ENCODE measurements around the gene FMN1.

FMN1 gene

GRCh38 chr15:32899126-32899596, 295.4 kb downstream of the FMN1 start:
- TF ChIP-seq CTCF (conservative IDR thresholded peaks at IDR 0.05), result no peak
- H3K27ac ChIP-seq, result no peak overlapping the region

DNA sequence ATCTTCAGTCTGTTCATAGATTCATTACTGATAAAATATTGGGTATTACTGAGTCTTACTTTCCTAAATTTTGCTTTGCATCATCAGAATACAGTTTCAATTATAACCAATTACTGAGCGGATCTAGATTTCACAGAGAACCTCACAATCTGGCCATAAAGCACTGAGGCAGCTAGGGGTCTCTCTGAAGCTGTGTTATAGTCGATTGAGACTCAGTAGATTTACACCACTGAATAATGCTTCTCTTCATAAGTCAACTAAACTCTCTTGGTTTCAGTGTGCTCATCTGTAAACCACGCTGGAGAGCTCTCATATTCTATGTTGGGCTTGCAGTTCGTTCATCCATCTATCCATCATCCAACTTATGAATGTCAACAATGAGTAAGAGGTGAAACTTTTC, 296.1 kb downstream of the FMN1 start:
- no peak overlapping the region for H3K27ac ChIP-seq
- TF ChIP-seq CTCF (conservative IDR thresholded peaks at IDR 0.05), result no peak
- no peak for TF ChIP-seq ZFX (IDR thresholded peaks at IDR 0.05)

GRCh38 chr15:32893421-32893820, 301.1 kb downstream of the FMN1 start:
- no peak for TF ChIP-seq ZFX (IDR thresholded peaks at IDR 0.05)
- no peak for TF ChIP-seq CTCF (conservative IDR thresholded peaks at IDR 0.05)
- no peak overlapping the region for H3K27ac ChIP-seq

DNA sequence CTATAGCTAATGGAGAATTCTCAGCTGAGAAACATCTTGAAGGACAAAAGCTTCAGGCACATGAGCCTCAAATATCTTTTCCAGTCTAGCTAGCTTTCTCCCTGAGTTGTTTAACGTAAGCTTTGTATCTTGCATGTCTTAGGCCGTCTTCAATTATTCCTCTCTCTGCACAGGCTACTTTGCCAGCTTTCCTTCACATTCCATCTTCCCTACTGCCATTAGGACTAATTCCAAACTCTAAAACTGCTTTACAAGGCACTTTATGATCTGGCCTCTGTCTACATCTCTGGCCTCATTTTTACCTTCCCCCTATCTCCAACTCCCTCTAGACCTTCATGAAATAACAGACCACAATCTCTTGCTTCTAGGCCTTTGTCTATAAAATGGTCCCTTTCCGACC, 305.3 kb downstream of the FMN1 start:
- H3K27ac ChIP-seq, result no peak overlapping the region
- TF ChIP-seq ZFX (IDR thresholded peaks at IDR 0.05), result no peak
- TF ChIP-seq CTCF (conservative IDR thresholded peaks at IDR 0.05), result no peak

DNA sequence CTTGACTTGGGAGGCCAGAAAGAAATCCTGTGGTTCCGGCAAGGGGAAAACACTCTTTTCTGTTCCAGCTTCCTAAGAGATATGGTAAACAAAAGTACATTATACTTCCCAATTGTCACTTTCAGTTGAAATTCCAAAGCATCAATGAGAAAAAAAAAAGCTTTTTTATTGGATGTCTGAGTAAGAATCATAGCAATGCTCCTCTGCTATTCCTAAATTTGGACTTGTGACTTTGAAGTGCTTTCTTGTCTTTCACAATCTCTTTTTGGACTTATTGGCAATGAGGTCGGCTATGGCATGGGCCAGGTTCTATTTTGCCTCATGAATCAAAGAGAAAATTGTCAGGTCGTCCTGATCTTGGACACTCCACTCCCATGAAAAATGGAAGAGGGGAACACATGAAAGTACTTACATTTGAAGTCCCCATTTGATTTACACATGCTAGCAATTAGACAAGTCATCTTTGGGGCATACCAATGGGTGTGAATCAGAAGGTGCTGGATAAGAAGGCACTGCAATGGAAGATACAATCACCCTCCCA, 306.2 kb downstream of the FMN1 start:
- TF ChIP-seq ZFX (IDR thresholded peaks at IDR 0.05), result no peak
- no peak for TF ChIP-seq CTCF (conservative IDR thresholded peaks at IDR 0.05)
- H3K27ac ChIP-seq, result no peak overlapping the region

DNA sequence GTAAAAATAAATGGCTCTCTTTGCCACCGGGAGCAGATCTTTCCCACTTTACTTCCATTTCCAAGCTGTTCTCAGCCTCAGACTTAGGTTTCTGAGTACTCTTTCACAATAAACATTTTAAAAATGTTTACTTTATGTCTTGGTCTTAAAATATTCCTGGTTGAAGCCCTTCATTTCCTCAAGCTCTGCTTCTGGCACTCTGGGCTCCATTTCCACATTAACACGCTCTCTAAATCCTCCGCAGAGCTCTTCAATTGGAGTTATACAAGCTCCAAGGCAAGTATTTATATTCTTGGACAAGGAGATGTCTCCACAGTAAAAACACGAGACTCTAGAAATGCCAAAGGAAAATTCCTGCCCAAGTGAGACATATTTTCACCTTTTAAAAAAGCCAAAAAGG, 307.4 kb downstream of the FMN1 start:
- TF ChIP-seq CTCF (conservative IDR thresholded peaks at IDR 0.05) (no peak), ZFX (IDR thresholded peaks at IDR 0.05) (no peak)
- no peak overlapping the region for H3K27ac ChIP-seq

DNA sequence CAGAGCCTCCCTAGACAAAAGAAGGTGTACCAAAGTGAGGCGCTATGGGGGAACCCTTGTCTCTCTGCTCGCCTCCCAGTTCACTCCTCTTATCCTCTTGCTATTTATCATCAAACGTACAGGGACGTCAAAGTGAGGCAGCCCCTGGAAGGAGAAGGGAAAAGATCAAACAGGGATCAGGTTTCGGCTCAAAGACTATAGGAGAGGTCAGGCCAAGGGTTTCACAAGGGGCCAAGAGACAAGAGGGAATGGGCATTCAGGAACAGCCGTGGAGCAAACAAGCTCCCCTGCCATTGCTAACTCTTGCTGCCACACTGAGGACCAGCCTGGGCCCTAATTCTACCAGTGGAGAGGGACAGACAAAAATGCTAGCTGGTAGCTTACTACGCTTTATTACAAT, 308.1 kb downstream of the FMN1 start:
- TF ChIP-seq ZFX (IDR thresholded peaks at IDR 0.05) (no peak), CTCF (conservative IDR thresholded peaks at IDR 0.05) (no peak)
- H3K27ac ChIP-seq, result no peak overlapping the region

Data from C4-2B (cell line).